A549 (cell line): ENCODE results near the gene EYA2. TPM values are rescaled to one million over a fixed set of nuclear protein-coding genes. Genes with fewer than 3 reads are reported as not detected.

ENCODE experiments used
- ATAC-seq, 2 experiments: fragments of 200-7000 bp in 1 of 2; fragments of >200 bp in 1 of 2; cut with Nextera tagmentation in 1 of 2; cut with Tn5 transposase in 1 of 2; 3 replicates each; pipeline versions ENCODE4 v1.8.0 to v1.9.1; 2018 to 2020; ENCODE audit warnings: mild to moderate bottlenecking in 1 of 2, moderate library complexity in 1 of 2
- CTCF ChIA-PET: fragments of 300-600 bp; sonication (Branson Sonifier 250); formaldehyde crosslinking; extraction: SDS; loops from one replicate; lab custom pipeline; 2021; ENCODE audit warnings: antibody characterized with exemption, inconsistent platforms; lab: Yijun Ruan, JAX
- POLR2A ChIA-PET: fragments of 350-600 bp; formaldehyde crosslinking; extraction: SDS; loops from one replicate; lab custom pipeline; 2021; ENCODE audit warnings: antibody characterized with exemption, inconsistent platforms; lab: Yijun Ruan, JAX
- DNase-seq, 2 experiments: peaks; one replicate each; pipeline versions ENCODE4 v3.0.0 to v3.0.0-alpha.2; 2011 to 2016; ENCODE audit warnings: low read depth in 1 of 2, low spot score in 1 of 2
- FAIRE-seq: peaks from 2 replicates; lab custom pipeline; 2011; peaks lifted over from hg19 to GRCh38; lab: Jason Lieb, UNC
- H3K27ac ChIP-seq, 2 experiments: fragments of >200 bp; sonication (Bioruptor Twin); formaldehyde crosslinking; 3 replicates each; pipeline ENCODE4 v1.5.1; 2016 to 2017
- H3K4me1 ChIP-seq: fragments of >200 bp; sonication (Bioruptor Twin); formaldehyde crosslinking; 3 replicates; pipeline ENCODE4 v1.6.1; 2016
- H3K4me2 ChIP-seq: fragments of >200 bp; sonication (Bioruptor Twin); formaldehyde crosslinking; 3 replicates; pipeline ENCODE4 v1.6.1; 2016
- H3K4me3 ChIP-seq: fragments of >200 bp; sonication (Bioruptor Twin); formaldehyde crosslinking; 3 replicates; pipeline ENCODE4 v1.5.1; 2016
- H3K9me3 ChIP-seq: fragments of >200 bp; sonication (Bioruptor Twin); formaldehyde crosslinking; 3 replicates; pipeline ENCODE4 v1.6.1; 2016
- ATOH8 ChIP-seq: fragments of 250-450 bp; sonication (Bioruptor Pico); IDR thresholded peaks from 2 replicates; pipeline ENCODE4 v1.5.0; 2020; ENCODE audit warnings: low read depth, mild to moderate bottlenecking, moderate library complexity
- BHLHE40 ChIP-seq: IDR thresholded peaks from 2 replicates; pipeline ENCODE4 v1.6.1; 2012; ENCODE audit warnings: low read depth, low read length, inconsistent platforms
- CHD2 ChIP-seq: fragments of 150-350 bp; IDR thresholded peaks from 2 replicates; pipeline ENCODE4 v1.6.1; 2014; ENCODE audit warnings: low read length; ENCODE audit not compliant: partially characterized antibody
- EHF ChIP-seq: fragments of 250-450 bp; sonication (Bioruptor Pico); IDR thresholded peaks from 2 replicates; pipeline ENCODE4 v1.5.0; 2020; ENCODE audit warnings: mild to moderate bottlenecking
- EHMT2 ChIP-seq: fragments of 200-600 bp; sonication (generic); IDR thresholded peaks from 2 replicates; pipeline ENCODE4 v1.6.1; 2016; ENCODE audit warnings: antibody characterized with exemption, low read depth, mild to moderate bottlenecking, moderate library complexity
- FOSL2 ChIP-seq, 2 experiments: fragments of 450-650 bp in 1 of 2; fragments of >200 bp in 1 of 2; sonication (Bioruptor Twin) in 1 of 2; formaldehyde crosslinking; IDR thresholded peaks; 2 replicates each; pipeline versions ENCODE4 v1.5.0 to v1.6.1; 2016 to 2020; ENCODE audit warnings: mild to moderate bottlenecking in 1 of 2, moderate library complexity in 1 of 2
- GATA3 ChIP-seq: IDR thresholded peaks from 2 replicates; pipeline ENCODE4 v1.6.1; 2012; ENCODE audit warnings: borderline replicate concordance
- HDAC2 ChIP-seq: fragments of 200-600 bp; sonication (generic); IDR thresholded peaks from 2 replicates; pipeline ENCODE4 v1.6.1; 2016
- HOXB5 ChIP-seq: fragments of 250-450 bp; sonication (Bioruptor Pico); IDR thresholded peaks from 2 replicates; pipeline ENCODE4 v1.5.0; 2020; ENCODE audit warnings: mild to moderate bottlenecking, moderate library complexity
- KDM5A ChIP-seq: fragments of 200-600 bp; sonication (generic); IDR thresholded peaks from 2 replicates; pipeline ENCODE4 v1.6.1; 2016; ENCODE audit warnings: antibody characterized with exemption, mild to moderate bottlenecking
- MAFK ChIP-seq: fragments of 450-650 bp; IDR thresholded peaks from 2 replicates; pipeline ENCODE4 v1.6.1; 2014; ENCODE audit not compliant: partially characterized antibody
- MAX ChIP-seq: IDR thresholded peaks from 2 replicates; pipeline ENCODE4 v1.6.1; 2012
- RARB ChIP-seq: fragments of 250-450 bp; sonication (Bioruptor Pico); IDR thresholded peaks from 2 replicates; pipeline ENCODE4 v1.8.0; 2021; ENCODE audit warnings: mild to moderate bottlenecking, moderate library complexity
- RCOR1 ChIP-seq: fragments of 150-350 bp; IDR thresholded peaks from 2 replicates; pipeline ENCODE4 v1.6.1; 2014; ENCODE audit warnings: antibody characterized with exemption, low read length, low read depth
- REST ChIP-seq: fragments of 200-600 bp; sonication (generic); IDR thresholded peaks from 2 replicates; pipeline ENCODE4 v1.6.1; 2016; ENCODE audit warnings: antibody characterized with exemption, mild to moderate bottlenecking, moderate library complexity
- RFX5 ChIP-seq: fragments of 450-650 bp; IDR thresholded peaks from 2 replicates; pipeline ENCODE4 v1.7.1; 2014; ENCODE audit warnings: antibody characterized with exemption, mild to moderate bottlenecking, moderate library complexity
- RNF2 ChIP-seq: fragments of 200-600 bp; sonication (generic); IDR thresholded peaks from 2 replicates; pipeline ENCODE4 v1.6.1; 2016; ENCODE audit warnings: low read depth, mild to moderate bottlenecking, antibody characterized with exemption, moderate library complexity, borderline replicate concordance
- SMC3 ChIP-seq: fragments of >200 bp; sonication (Bioruptor Twin); formaldehyde crosslinking; IDR thresholded peaks from 3 replicates; pipeline ENCODE4 v1.6.1; 2018; ENCODE audit warnings: inconsistent platforms
- TFCP2L1 ChIP-seq: fragments of 250-450 bp; sonication (Bioruptor Pico); IDR thresholded peaks from 2 replicates; pipeline ENCODE4 v1.5.0; 2021; ENCODE audit warnings: mild to moderate bottlenecking
- USF2 ChIP-seq: fragments of 450-650 bp; IDR thresholded peaks from 2 replicates; pipeline ENCODE4 v1.6.1; 2014; ENCODE audit warnings: antibody characterized with exemption
- ZC3H11A ChIP-seq: fragments of 450-650 bp; IDR thresholded peaks from 2 replicates; pipeline ENCODE4 v1.6.1; 2014; ENCODE audit warnings: antibody characterized with exemption, mild to moderate bottlenecking
- ZSCAN20 ChIP-seq: fragments of 250-450 bp; sonication (Bioruptor Pico); IDR thresholded peaks from 2 replicates; pipeline ENCODE4 v1.8.0; 2022; ENCODE audit warnings: mild to moderate bottlenecking, moderate library complexity
- WGBS: methylation state at CpG from one replicate; pipeline ENCODE4 v1.1.6; 2017; ENCODE audit errors: missing lambda C conversion rate; 5-methylcytosine and 5-hydroxymethylcytosine counted together
- polyA plus RNA-seq, 4 experiments: library from polyadenylated mRNA; depleted of rRNA in 3 of 4; stranded (reverse); fragments of >200 nt; fragmentation: RNase III in 1 of 4; extraction: RNeasy Plus Mini Kit Qiagen cat#74134 plus additional on column Dnase treatment in 1 of 4; gene quantifications; 2 replicates in 3 of 4; 3 replicates in 1 of 4; pipeline ENCODE4 v1.2.3, GENCODE V29; 2011 to 2017

Gene EYA2
- polyA plus RNA-seq, 2 of the 4 experiments (the other 2 are of a cell fraction), result 4.5 to 4.6 TPM

GRCh38 chr20:47206962-47207641 is 312.5 kb downstream of the EYA2 start:
- WGBS, result 87% methylated on average over 9 of the region's 9 CpGs
- no peak overlapping the region for H3K4me2 ChIP-seq
- CTCF ChIA-PET, result interaction anchor here (0.6 to 17.7 kb wide), 5 partner anchors 176 to 1428 kb away, joined by 3 to 267 read pairs (median 3); no protein-coding TSS in a partner anchor
- no peak overlapping the region for H3K4me3 ChIP-seq
- DNase-seq, result no peak
- H3K4me1 ChIP-seq, result peaks cover 10% of the 10 kb centered on the region
- peak overlapping the region in 1 of 2 experiments; percentile 3; a peak in 1 of 6 replicates for H3K27ac ChIP-seq
- TF ChIP-seq MAX, result no peak
- TF ChIP-seq TFCP2L1, result no peak
- TF ChIP-seq EHMT2, result no peak
- no peak for TF ChIP-seq REST
- POLR2A ChIA-PET, result interaction anchor here (0.7 kb wide), 1 partner anchor 163 kb away, joined by 3 read pairs; no protein-coding TSS in a partner anchor
- no peak for ATAC-seq
- FAIRE-seq, result no peak
- no peaks in the 10 kb centered on the region for H3K9me3 ChIP-seq

- Histone ChIP-seq H3K4me3 (no peak overlapping the region), H3K9me3 (no peaks in the 10 kb centered on the region), H3K27ac (no peak overlapping the region), H3K4me1 (peaks cover 10% of the 10 kb centered on the region)
- POLR2A ChIA-PET, result no interaction called here
- 90% methylated on average over 17 of the region's 18 CpGs for WGBS
- CTCF ChIA-PET, result interaction anchor here (1.1 to 1.2 kb wide), 2 partner anchors 442 to 455 kb away, joined by 3 read pairs; no protein-coding TSS in a partner anchor
- FAIRE-seq, result no peak
- ATAC-seq, result no peak
- no peak for TF ChIP-seq HOXB5
- TF ChIP-seq ZSCAN20 (CRISPR knock-in tag), result no peak
- no peak for TF ChIP-seq EHMT2
- no peak for TF ChIP-seq RCOR1
- no peak for TF ChIP-seq KDM5A
- TF ChIP-seq CHD2, result no peak
- no peak for TF ChIP-seq FOSL2 (IDR thresholded peaks at IDR 0.05)
- TF ChIP-seq FOSL2 (CRISPR knock-in tag; IDR thresholded peaks at IDR 0.05), result no peak
- no peak for TF ChIP-seq RARB (CRISPR knock-in tag)
- TF ChIP-seq, all 56 proteins: peak for 0
- DNase-seq, result no peak
- no peak overlapping the region for H3K4me2 ChIP-seq
Observed at GRCh38 chr20:47208534-47209174, 314.0 kb downstream of the EYA2 start.

GRCh38 chr20:47209982-47210381 is 315.3 kb downstream of the EYA2 start:
- DNase-seq, result no peak
- TF ChIP-seq BHLHE40 (no peak), USF2 (no peak), RARB (CRISPR knock-in tag) (no peak), RFX5 (no peak), REST (no peak), SMC3 (no peak), ATOH8 (CRISPR knock-in tag) (no peak), MAFK (no peak), ZC3H11A (no peak), HOXB5 (no peak), RNF2 (no peak), HDAC2 (no peak), TFCP2L1 (no peak), GATA3 (no peak), EHF (CRISPR knock-in tag) (no peak)
- Histone ChIP-seq H3K9me3 (no peaks in the 10 kb centered on the region), H3K27ac (no peak overlapping the region), H3K4me3 (no peak overlapping the region), H3K4me2 (no peak overlapping the region), H3K4me1 (0 out of 3 replicates have a peak, but pooled peaks cover 3% of the 10 kb centered on the region)
- no peak for FAIRE-seq
- ChIA-PET POLR2A (no interaction called here), CTCF (interaction anchor here (0.6 to 1.3 kb wide), 3 partner anchors 10 to 174 kb away, joined by 3 to 4 read pairs (median 3); no protein-coding TSS in a partner anchor)
- 92% methylated on average over 17 of the region's 17 CpGs for WGBS
- ATAC-seq, result no peak
